Motor neuron (in vitro differentiated cells): ENCODE results near the gene CAB39L. TPM values are rescaled to one million over a fixed set of nuclear protein-coding genes. Genes with fewer than 3 reads are reported as not detected.

ENCODE experiments used
- ATAC-seq, 8 experiments: fragments of 200-7000 bp; cut with Tn5 transposase; replicated peaks in 6 of 8; 2 replicates each; pipeline ENCODE4 v1.8.0; 2021; ENCODE audit warnings: mild to moderate bottlenecking in 8 of 8, moderate library complexity in 8 of 8
- H3K27ac ChIP-seq, 2 donors: fragments of 250-450 bp; sonication (Bioruptor Pico); 2 replicates each; pipeline ENCODE4 v1.9.0; 2021; ENCODE audit warnings: antibody characterized with exemption in 2 of 2, mild to moderate bottlenecking in 2 of 2, moderate library complexity in 1 of 2
- H3K4me1 ChIP-seq, 2 donors: fragments of 250-450 bp; sonication (Bioruptor Pico); replicated peaks in 1 of 2; 2 replicates each; pipeline ENCODE4 v1.6.1; 2021; ENCODE audit warnings: antibody characterized with exemption in 2 of 2, mild to moderate bottlenecking in 2 of 2, moderate library complexity in 1 of 2
- H3K4me3 ChIP-seq, 5 donors: fragments of 250-450 bp; sonication (Bioruptor Pico); 2 replicates each; pipeline ENCODE4 v1.9.0; 2021; ENCODE audit warnings: antibody characterized with exemption in 5 of 5, mild to moderate bottlenecking in 5 of 5, moderate library complexity in 4 of 5
- WGBS, 10 experiments: fragments of 450-650 bp; shearing (Covaris generic); methylation state at CpG; one replicate each; pipeline ENCODE4 v1.0.0; 2022; 5-methylcytosine and 5-hydroxymethylcytosine counted together
- in situ Hi-C, 9 experiments: fragments of 400-800 bp; cut with MboI; loops; one replicate each; pipeline ENCODE4 v1.15.0; 2021; ENCODE audit warnings: low sequenced_read_pairs in 9 of 9, low pct_unique_long_range_greater_than_20kb in 2 of 9; ENCODE audit not compliant: unreplicated experiment in 9 of 9
- total RNA-seq, 8 experiments: library from RNA; unstranded; fragments of 300-600 nt; gene quantifications; 2 replicates each; pipeline versions ENCODE4 v1.2.3 to v1.2.4, GENCODE V29; 2022

CAB39L gene
- total RNA-seq, 8 experiments from 2014 or later: 5.1 to 21.3 (median 10.3) TPM

DNA sequence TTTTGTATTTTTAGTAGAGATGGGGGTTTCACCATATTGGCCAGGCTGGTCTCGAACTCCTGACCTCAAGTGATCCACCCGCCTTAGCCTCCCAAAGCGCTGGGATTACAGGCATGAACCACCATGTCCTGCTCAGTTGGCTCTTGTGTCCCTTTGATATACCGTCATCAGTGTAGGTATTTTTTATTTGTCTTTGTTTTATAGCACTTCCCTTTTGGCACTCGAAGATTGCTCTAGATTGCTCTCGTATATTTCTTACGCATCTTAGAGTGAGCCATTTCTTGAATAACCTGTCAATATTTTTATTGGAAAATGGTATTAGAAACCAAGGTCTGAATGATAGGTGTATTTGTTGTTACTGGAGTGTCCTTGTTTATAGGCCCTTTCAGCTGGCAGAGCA lies 9.6 kb upstream of the CAB39L start:
- Histone ChIP-seq H3K4me1 (no peaks in the 10 kb centered on the region), H3K4me3 (no peak overlapping the region), H3K27ac (no peak overlapping the region)
- no peak for ATAC-seq
- 93 to 100% (median 100%) methylated on average over 2 to 6 of the region's 7 CpGs; no CpG with 5 or more reads in 1 of the 10 experiments for WGBS, 10 experiments
- in situ Hi-C loops: no loop called here

DNA sequence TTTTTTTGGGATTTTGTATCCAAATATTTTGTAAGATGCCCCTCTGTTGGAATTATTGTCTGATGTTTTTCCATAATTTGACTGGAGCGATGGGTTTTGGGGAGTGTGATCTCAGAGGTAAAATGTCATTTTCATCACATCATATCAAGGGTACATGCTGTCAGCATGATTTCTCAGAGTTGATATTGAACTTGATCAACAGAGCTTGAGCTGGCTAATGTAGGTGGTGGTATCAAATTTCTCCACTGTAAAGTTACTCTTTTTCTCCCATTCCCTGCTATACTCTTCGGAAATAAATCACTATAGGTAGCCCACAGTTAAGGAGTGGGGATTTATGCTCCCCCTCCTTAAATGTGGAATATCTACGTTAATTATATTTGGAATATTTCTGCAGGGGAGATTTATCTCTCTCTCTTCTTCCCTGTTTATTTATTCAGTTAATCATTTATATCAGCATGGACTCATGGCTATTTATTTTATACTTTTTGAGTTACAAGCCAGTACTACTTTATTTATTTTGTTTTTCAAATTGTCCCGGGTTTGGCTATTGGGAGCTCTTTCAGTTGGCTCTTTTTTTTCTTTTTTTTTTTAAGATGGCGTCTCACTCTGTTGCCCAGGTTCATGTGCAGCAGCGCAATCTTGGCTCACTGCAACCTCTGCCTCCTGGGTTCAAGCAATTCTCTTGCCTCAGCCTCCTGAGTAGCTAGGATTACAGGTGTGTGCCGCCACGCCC lies 9.0 kb upstream of the CAB39L start:
- H3K4me3 ChIP-seq: no peak overlapping the region
- in situ Hi-C loops: no loop called here
- H3K27ac ChIP-seq: no peak overlapping the region
- ATAC-seq: no peak
- WGBS, 10 experiments: 90 to 100% (median 97%) methylated on average over 2 to 8 of the region's 8 CpGs
- no peaks in the 10 kb centered on the region for H3K4me1 ChIP-seq

DNA sequence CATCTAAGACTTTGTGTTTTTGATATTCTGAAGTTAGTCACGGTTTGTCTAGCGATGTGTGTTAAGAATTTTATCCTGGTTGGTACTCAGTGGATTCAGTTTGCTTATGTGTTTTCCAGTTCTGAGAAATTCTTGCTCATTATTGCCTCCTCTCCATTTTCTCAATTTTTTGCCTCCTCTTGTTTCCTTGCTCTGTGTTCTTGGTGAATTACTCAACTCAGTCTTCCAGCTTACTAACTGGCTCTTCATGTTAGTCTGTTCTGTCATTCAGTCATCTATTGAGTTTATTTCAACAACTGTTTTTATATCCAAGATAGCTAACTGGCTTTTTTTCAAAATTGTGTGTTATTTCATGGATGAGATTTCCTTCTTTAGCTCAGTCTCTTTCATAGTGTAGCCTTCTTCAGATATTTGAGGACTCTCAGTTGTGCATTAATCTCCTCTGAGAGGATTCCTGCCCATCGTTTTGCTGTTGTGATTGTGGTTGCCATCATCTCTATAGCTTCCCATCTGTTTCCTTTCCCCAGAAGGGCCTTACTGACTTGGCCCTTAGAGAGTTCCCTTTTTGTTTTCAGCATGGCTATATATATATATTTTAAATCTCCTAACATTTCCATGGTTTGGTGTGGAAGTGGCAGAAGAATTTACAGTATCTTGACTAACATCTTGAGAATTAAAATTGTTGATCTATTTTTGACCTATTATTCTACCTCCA lies 6.4 kb upstream of the CAB39L start:
- H3K4me3 ChIP-seq: no peak overlapping the region
- no peak overlapping the region for H3K27ac ChIP-seq
- no peaks in the 10 kb centered on the region for H3K4me1 ChIP-seq
- no peak for ATAC-seq
- WGBS, 10 experiments: 73 to 100% (median 80%) methylated on average over 2 to 3 of the region's 3 CpGs; no CpG with 5 or more reads in 1 of the 10 experiments
- in situ Hi-C loops: no loop called here

DNA sequence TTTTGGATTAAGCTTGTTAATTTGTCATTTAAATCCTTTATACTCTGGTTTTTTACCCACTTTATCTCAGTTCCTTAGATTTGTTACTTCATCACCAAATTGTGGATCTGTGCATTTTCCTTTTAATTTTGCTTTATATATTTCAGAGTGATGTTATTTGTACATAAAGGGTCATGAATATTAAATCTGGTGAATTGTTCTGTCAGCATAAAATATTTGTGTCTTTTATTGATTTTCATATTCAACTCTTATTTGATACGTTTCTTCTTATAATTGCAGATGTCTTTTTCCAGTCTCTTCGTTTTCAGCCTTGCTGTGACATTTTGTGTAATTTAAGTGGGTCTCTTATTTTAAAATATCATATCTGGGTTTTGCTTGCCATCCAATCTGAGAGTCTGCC lies 4.9 kb upstream of the CAB39L start:
- peaks cover 0 to 3% of the 10 kb centered on the region in 2 donors for H3K4me1 ChIP-seq
- H3K4me3 ChIP-seq: no peak overlapping the region
- no peak for ATAC-seq
- in situ Hi-C loops: loop anchor here in 1 of 9 experiments (25.0 kb wide), 1 partner anchor 136 kb away; no protein-coding TSS in a partner anchor
- WGBS, 10 experiments: 76 to 100% (median 94%) methylated on average over 1 to 2 of the region's 2 CpGs; no CpG with 5 or more reads in 1 of the 10 experiments
- H3K27ac ChIP-seq: no peak overlapping the region

DNA sequence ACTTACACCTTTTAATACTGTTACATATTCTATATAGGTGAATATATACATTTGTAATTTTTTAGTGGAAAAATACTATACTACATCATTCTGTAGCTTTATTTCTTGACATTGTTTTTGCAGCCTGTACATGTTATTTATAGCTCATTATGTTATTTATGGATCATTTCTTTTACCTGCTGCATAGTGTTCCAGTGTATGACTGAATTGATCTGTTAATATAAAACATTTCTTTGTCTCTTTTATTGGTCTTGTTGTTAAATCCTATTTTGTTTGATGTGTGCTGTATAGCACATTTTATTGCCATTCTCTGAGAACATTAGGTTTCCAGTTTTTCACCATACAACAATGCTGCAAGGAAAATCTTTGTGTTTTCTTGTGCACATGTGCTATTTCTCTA lies 2.6 kb upstream of the CAB39L start:
- Histone ChIP-seq H3K4me1 (peaks cover 3 to 6% of the 10 kb centered on the region in 2 donors), H3K27ac (no peak overlapping the region), H3K4me3 (no peak overlapping the region)
- no peak for ATAC-seq
- in situ Hi-C loops: loop anchor here in 1 of 9 experiments (25.0 kb wide), 1 partner anchor 134 kb away; no protein-coding TSS in a partner anchor

DNA sequence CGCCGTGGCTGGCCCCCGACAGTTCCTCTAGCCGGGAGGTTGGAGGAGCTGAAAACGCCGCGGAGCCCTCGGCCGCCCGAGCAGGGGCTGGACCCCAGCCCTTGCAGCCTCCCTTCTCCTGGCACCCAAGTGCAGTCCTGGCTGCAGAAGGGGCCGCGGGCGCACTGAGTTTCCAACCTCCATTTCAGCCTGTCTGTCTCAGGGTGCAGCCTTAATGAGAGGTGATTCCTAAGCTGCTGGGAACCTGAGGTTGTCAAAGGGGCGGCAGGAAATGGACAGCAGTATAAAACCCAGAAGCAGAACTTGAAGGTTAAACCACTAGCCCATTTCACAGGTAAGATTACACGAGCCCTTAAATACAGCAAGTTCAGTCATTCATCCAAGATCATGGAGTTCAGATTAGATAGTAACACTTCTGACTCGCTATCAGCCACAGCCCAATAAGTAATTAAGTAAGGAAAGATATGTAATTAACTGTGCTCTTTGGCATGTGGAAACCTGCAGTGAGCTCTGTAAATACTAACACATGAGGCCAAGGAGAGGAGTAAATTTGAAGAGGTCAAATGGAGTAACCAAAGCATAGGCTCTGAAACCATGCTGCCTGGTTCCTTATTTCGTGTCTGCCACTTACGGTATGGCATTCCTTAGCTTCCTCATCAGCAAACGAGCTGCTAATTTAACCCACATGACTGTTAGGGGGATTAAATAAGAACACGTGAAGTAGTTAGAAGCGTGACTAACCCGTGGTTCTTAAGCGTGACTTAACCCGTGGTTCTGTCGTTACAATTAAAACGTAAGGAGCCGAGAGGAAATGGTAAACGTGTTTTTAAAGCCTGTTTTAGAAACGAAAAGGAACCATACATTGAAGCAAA lies 896 bp upstream of the CAB39L start:
- Histone ChIP-seq H3K4me1 (peaks cover 3 to 6% of the 10 kb centered on the region in 2 donors), H3K27ac (peak overlapping the region; percentile 77 to 86), H3K4me3 (peak overlapping the region; percentile 55 to 80 (median 69))
- peak in 3 of 8 experiments; percentile 9 to 23 (median 13) for ATAC-seq
- WGBS, 10 experiments: 0 to 40% (median 11%) methylated on average over 1 to 18 of the region's 29 CpGs
- in situ Hi-C loops: loop anchor here in 1 of 9 experiments (25.0 kb wide), 1 partner anchor 132 kb away; no protein-coding TSS in a partner anchor

DNA sequence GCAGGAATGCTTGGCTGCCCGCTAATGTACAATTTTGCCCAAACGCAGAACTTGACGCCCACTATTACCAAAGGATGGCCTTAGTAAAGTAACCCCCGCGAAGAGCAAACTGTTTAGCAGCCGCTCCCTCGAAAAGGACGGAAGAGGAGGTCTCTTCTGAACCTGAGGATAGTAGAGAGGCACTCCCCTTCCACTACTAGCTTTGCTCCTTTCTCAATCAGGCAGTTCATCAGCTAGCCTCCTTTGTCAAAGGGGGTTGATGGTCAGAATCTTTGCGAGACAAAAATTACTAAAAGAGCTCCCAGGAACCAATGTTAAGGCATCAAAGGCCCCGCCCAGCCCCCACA lies 534 bp downstream of the CAB39L start:
- Histone ChIP-seq H3K4me1 (peaks cover 3 to 6% of the 10 kb centered on the region in 2 donors), H3K27ac (peak overlapping the region; percentile 90 to 95), H3K4me3 (peak overlapping the region; percentile 55 to 80 (median 69))
- WGBS, 10 experiments: 0 to 100% (median 28%) methylated on average over 3 to 9 of the region's 10 CpGs; no CpG with 5 or more reads in 2 of the 10 experiments
- in situ Hi-C loops: loop anchor here in 1 of 9 experiments (25.0 kb wide), 1 partner anchor 131 kb away; no protein-coding TSS in a partner anchor
- ATAC-seq: peak in 5 of 8 experiments; percentile 0 to 8 (median 1)

DNA sequence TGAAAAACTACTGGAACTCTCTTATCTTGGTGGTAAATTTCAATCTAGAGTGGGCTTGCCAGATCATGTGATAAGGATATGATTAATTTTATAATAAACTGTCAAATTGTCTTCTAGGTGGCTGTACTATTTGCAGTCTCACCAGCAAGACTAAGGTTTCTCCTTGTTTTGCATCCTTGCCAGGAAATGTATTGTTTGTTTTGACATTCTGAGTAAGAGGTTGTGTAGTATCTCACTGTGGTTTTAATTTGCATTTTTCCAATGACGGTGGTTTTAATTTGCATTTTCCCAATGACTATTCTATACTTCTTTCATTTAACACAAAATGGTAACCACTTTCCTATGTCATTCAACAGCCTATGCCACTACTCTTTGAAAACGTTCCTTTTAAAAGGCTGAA lies 2.0 kb downstream of the CAB39L start:
- peaks cover 3 to 6% of the 10 kb centered on the region in 2 donors for H3K4me1 ChIP-seq
- in situ Hi-C loops: loop anchor here in 1 of 9 experiments (25.0 kb wide), 1 partner anchor 130 kb away; no protein-coding TSS in a partner anchor
- no peak for ATAC-seq
- no peak overlapping the region for H3K27ac ChIP-seq
- WGBS, 10 experiments: 25 to 100% (median 69%) methylated on average over 1 to 2 of the region's 2 CpGs
- no peak overlapping the region for H3K4me3 ChIP-seq

DNA sequence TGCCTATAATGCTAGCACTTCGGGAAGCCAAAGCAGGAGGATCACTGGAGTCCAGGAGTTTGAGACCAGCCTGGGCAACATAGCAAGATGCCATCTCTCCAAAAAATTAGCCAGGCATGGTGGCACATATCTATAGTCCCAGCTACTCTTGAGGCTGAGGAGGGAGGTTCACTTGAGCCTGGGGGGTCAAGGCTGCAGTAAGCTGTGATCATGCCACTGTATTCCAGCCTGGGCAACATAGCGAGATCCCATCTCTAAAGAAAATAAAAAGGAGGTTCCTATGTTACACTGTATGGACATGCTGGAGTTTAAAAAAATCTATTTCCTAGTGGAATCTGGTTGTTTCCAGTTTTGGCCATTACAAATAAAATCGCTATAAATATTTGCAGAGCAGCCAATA lies 2.6 kb downstream of the CAB39L start:
- peaks cover 3 to 6% of the 10 kb centered on the region in 2 donors for H3K4me1 ChIP-seq
- no peak for ATAC-seq

DNA sequence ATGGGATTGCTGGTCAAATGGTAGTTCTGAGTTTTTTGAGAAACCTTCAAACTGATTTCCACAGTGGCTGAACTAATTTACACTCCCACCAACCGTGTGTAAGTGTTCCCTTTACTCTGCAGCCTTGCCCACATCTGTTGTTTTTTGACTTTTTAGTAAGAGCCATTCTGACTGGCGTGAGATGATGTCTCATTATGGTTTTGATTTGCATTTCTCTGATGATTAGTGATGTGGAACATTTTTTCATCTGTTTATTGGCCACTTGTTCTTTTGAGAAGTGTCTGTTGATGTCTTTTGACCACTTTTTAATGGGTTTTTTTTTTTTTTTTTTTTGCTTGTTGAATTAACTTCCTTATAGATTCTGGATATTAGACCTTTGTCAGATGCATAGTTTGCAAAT lies 4.3 kb downstream of the CAB39L start:
- in situ Hi-C loops: loop anchor here in 1 of 9 experiments (25.0 kb wide), 1 partner anchor 127 kb away; no protein-coding TSS in a partner anchor
- no peak for ATAC-seq
- no peak overlapping the region for H3K4me3 ChIP-seq
- 11 to 100% (median 80%) methylated on average over 1 to 2 of the region's 2 CpGs; no CpG with 5 or more reads in 1 of the 10 experiments for WGBS, 10 experiments
- H3K27ac ChIP-seq: no peak overlapping the region
- peaks cover 0 to 6% of the 10 kb centered on the region in 2 donors for H3K4me1 ChIP-seq

More for the DNA sequence above, 2.6 kb downstream of the CAB39L start:
- in situ Hi-C loops: loop anchor here in 1 of 9 experiments (25.0 kb wide), 1 partner anchor 129 kb away; no protein-coding TSS in a partner anchor
- 89 to 100% (median 100%) methylated on average over 1 to 3 of the region's 3 CpGs; no CpG with 5 or more reads in 1 of the 10 experiments for WGBS, 10 experiments
- H3K4me3 ChIP-seq: no peak overlapping the region
- no peak overlapping the region for H3K27ac ChIP-seq

DNA sequence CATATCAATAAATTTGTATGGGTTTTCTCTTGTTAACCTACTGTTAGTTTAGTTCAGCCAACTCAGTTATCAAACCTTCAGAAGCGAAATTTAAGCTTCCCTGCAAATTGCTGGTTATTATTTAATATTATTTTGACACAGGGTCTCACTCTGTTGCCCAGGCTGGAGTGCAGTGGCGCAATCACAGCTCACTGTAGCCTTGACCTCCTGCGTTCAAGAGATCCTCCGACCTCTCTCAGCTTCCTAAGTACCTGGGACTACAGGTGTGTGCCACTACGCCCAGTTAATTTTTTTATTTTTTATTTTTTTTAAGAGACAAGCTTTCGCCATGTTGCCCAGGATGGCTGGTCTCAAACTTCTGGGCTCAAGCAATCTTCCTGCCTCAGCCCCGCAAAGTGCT lies 6.2 kb downstream of the CAB39L start:
- ATAC-seq: no peak
- Histone ChIP-seq H3K27ac (no peak overlapping the region), H3K4me1 (peaks cover 0 to 1% of the 10 kb centered on the region in 2 donors), H3K4me3 (no peak overlapping the region)
- in situ Hi-C loops: loop anchor here in 1 of 9 experiments (25.0 kb wide), 1 partner anchor 125 kb away; no protein-coding TSS in a partner anchor
- WGBS, 10 experiments: 62 to 100% (median 89%) methylated on average over 3 to 6 of the region's 7 CpGs; no CpG with 5 or more reads in 1 of the 10 experiments

DNA sequence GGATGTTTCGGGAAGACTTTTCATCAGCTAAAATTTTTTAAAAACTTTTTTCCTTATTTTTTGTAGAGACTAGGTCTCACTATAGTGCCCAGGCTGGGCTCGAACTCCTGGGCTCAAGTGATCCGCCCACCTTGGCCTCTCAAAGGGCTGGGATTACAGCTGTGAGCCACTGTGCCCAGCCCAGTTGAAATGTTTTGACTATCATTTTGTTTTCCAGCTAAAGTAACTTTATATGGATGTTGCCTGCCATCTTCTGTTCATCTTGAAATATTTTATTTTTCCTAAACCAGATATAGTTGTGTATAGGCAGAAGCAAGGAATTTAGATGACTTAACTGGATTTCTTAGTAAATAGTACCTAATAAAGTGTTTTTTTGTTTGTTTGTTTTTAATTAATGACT lies 7.0 kb downstream of the CAB39L start:
- H3K4me1 ChIP-seq: no peaks in the 10 kb centered on the region
- peak in 3 of 8 experiments; percentile 23 to 92 (median 73) for ATAC-seq
- H3K27ac ChIP-seq: no peak overlapping the region
- no peak overlapping the region for H3K4me3 ChIP-seq
- WGBS, 10 experiments: 33 to 100% (median 88%) methylated on average over 1 to 3 of the region's 3 CpGs
- in situ Hi-C loops: loop anchor here in 1 of 9 experiments (25.0 kb wide), 1 partner anchor 125 kb away; no protein-coding TSS in a partner anchor
